HG03196 (cell line): ENCODE data around the gene SMC5.
"Not testable (repeated sequence)": the region's sequence is repeated elsewhere in the genome, so short reads cannot be mapped to it uniquely, and the experiment has no call there.

Experiments used
- ATAC-seq: cut with Tn5 transposase; IDR thresholded peaks from one replicate; pipeline ENCODE4 v1.9.1; 2021; ENCODE audit not compliant: unreplicated experiment

SMC5 gene

GRCh38 chr9:70355801-70356200 is 97.0 kb downstream of the SMC5 start:
- ATAC-seq = no peak

- no peak for ATAC-seq
Observed at GRCh38 chr9:70362952-70363351, 104.2 kb downstream of the SMC5 start.

GRCh38 chr9:70363760-70364159 is 105.0 kb downstream of the SMC5 start:
- ATAC-seq = no peak

- no peak for ATAC-seq
Observed at GRCh38 chr9:70367305-70367930, 108.6 kb downstream of the SMC5 start.

GRCh38 chr9:70374962-70375618 is 116.3 kb downstream of the SMC5 start:
- no peak for ATAC-seq

GRCh38 chr9:70382046-70382708 is 123.4 kb downstream of the SMC5 start:
- ATAC-seq = no peak

- ATAC-seq = no peak
Observed at GRCh38 chr9:70382709-70383605, 124.2 kb downstream of the SMC5 start.

GRCh38 chr9:70385426-70385825 is 126.6 kb downstream of the SMC5 start:
- no peak for ATAC-seq

- no peak for ATAC-seq
Observed at GRCh38 chr9:70387663-70388062, 128.9 kb downstream of the SMC5 start.

- ATAC-seq = no peak
Observed at GRCh38 chr9:70389188-70389587, 130.4 kb downstream of the SMC5 start.

GRCh38 chr9:70389621-70390266 is 131.0 kb downstream of the SMC5 start:
- no peak for ATAC-seq

GRCh38 chr9:70390933-70391341 is 132.2 kb downstream of the SMC5 start:
- ATAC-seq = no peak

GRCh38 chr9:70392189-70392588 is 133.4 kb downstream of the SMC5 start:
- ATAC-seq = no peak

GRCh38 chr9:70392850-70393249 is 134.1 kb downstream of the SMC5 start:
- ATAC-seq = no peak

- no peak for ATAC-seq
Observed at GRCh38 chr9:70395652-70396051, 136.9 kb downstream of the SMC5 start.

GRCh38 chr9:70398145-70398556 is 139.4 kb downstream of the SMC5 start:
- ATAC-seq = peak; percentile 99

- ATAC-seq = no peak
Observed at GRCh38 chr9:70399141-70399540, 140.4 kb downstream of the SMC5 start.

GRCh38 chr9:70400107-70400892 is 141.5 kb downstream of the SMC5 start:
- no peak for ATAC-seq

- ATAC-seq = not testable (repeated sequence)
Observed at GRCh38 chr9:70401241-70401640, 142.5 kb downstream of the SMC5 start.

- no peak for ATAC-seq
Observed at GRCh38 chr9:70402213-70402612, 143.4 kb downstream of the SMC5 start.
